Activated naive CD8-positive, alpha-beta T cell treated with anti-CD3 and anti-CD28 coated beads for 36 hours (primary cell): ENCODE data around the gene MARCHF7. TPM values are rescaled to one million over a fixed set of nuclear protein-coding genes. Genes with fewer than 3 reads are reported as not detected.
A peak's percentile ranks its signal among the peaks of the same experiment; 100 is the strongest.
"Not testable (repeated sequence)": the region's sequence is repeated elsewhere in the genome, so short reads cannot be mapped to it uniquely, and the experiment has no call there.

Source experiments
- DNase-seq: peaks from one replicate; pipeline ENCODE4 v3.0.0; 2021
- H3K27ac Mint-ChIP-seq: one replicate; pipeline ENCODE4 v1.8.0; 2022; ENCODE audit warnings: mild to moderate bottlenecking, moderate library complexity, mixed read lengths
- H3K27me3 Mint-ChIP-seq: one replicate; pipeline ENCODE4 v1.8.0; 2022; ENCODE audit warnings: mild to moderate bottlenecking, mixed read lengths
- H3K36me3 Mint-ChIP-seq: one replicate; pipeline ENCODE4 v1.8.0; 2021; ENCODE audit warnings: mild to moderate bottlenecking, mixed read lengths
- H3K4me1 Mint-ChIP-seq: one replicate; pipeline ENCODE4 v1.8.0; 2021; ENCODE audit warnings: mixed read lengths
- H3K4me3 Mint-ChIP-seq: one replicate; pipeline ENCODE4 v1.8.0; 2022; ENCODE audit warnings: mild to moderate bottlenecking, moderate library complexity, mixed read lengths
- H3K9me3 Mint-ChIP-seq: one replicate; pipeline ENCODE4 v1.8.0; 2022; ENCODE audit warnings: mixed read lengths
- total RNA-seq, 2 experiments: library from RNA; stranded (reverse); gene quantifications; one replicate each; pipeline ENCODE4 v1.2.3, GENCODE V29; 2021

MARCHF7 gene
- total RNA-seq, 2 experiments from 2014 or later, result 85.4 to 86.8 TPM

DNA sequence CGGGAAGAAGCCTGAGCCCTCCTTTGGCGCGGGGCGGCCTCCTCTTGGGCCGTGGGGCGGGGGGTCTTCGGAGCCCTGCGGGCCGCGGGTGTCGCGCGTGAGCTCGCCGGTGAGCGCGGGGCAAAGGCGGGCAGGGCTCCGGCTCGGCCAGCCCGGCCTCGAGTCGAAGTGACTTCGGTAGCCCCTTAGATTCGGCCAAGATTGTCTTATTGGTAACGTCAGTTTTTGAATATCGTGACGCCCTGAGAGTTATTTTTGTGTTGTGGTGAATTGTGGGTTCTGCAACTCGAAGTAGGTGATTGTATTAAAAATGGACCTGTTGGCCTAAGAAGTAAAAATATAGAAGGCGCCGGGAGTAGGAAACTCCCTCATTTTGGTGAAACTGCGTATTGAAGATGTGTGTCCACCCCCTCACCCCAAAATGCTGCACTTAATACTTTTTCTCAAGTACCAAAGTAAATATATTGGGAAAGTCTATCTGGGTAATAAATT, 669 bp downstream of the MARCHF7 start:
- Mint-ChIP-seq H3K27ac (peak overlapping the region; percentile 99), H3K27me3 (peaks cover 5% of the 10 kb centered on the region), H3K4me1 (peaks cover 37% of the 10 kb centered on the region), H3K4me3 (peak overlapping the region; percentile 99), H3K36me3 (peaks cover 50% of the 10 kb centered on the region), H3K9me3 (no peaks in the 10 kb centered on the region)
- no peak for DNase-seq

GRCh38 chr2:159713631-159714246, 1.4 kb downstream of the MARCHF7 start:
- H3K4me3 Mint-ChIP-seq, result peak overlapping the region; percentile 99
- no peaks in the 10 kb centered on the region for H3K9me3 Mint-ChIP-seq
- H3K4me1 Mint-ChIP-seq, result peaks cover 38% of the 10 kb centered on the region
- peaks cover 5% of the 10 kb centered on the region for H3K27me3 Mint-ChIP-seq
- H3K36me3 Mint-ChIP-seq, result peaks cover 55% of the 10 kb centered on the region
- peak overlapping the region; percentile 99 for H3K27ac Mint-ChIP-seq
- no peak for DNase-seq

GRCh38 chr2:159714247-159714930, 2.1 kb downstream of the MARCHF7 start:
- Mint-ChIP-seq H3K4me3 (peak overlapping the region; percentile 99), H3K9me3 (no peaks in the 10 kb centered on the region), H3K4me1 (peaks cover 41% of the 10 kb centered on the region), H3K27me3 (peaks cover 5% of the 10 kb centered on the region), H3K36me3 (peaks cover 56% of the 10 kb centered on the region), H3K27ac (peak overlapping the region; percentile 99)
- no peak for DNase-seq

- DNase-seq, result no peak
- H3K4me3 Mint-ChIP-seq, result peak overlapping the region; percentile 18
Measured at GRCh38 chr2:159715451-159715850, 3.1 kb downstream of the MARCHF7 start.

GRCh38 chr2:159716409-159716808, 4.1 kb downstream of the MARCHF7 start:
- not testable (repeated sequence) for DNase-seq, H3K9me3 Mint-ChIP-seq, H3K27ac Mint-ChIP-seq, H3K27me3 Mint-ChIP-seq
- H3K4me3 Mint-ChIP-seq, result peak overlapping the region; percentile 10
- peaks cover 52% of the 10 kb centered on the region for H3K4me1 Mint-ChIP-seq
- H3K36me3 Mint-ChIP-seq, result peaks cover 72% of the 10 kb centered on the region

More at GRCh38 chr2:159715451-159715850, 3.1 kb downstream of the MARCHF7 start:
- peaks cover 5% of the 10 kb centered on the region for H3K27me3 Mint-ChIP-seq
- no peak overlapping the region for H3K27ac Mint-ChIP-seq
- peaks cover 2% of the 10 kb centered on the region for H3K9me3 Mint-ChIP-seq
- peaks cover 66% of the 10 kb centered on the region for H3K36me3 Mint-ChIP-seq
- H3K4me1 Mint-ChIP-seq, result peaks cover 50% of the 10 kb centered on the region

- no peak for DNase-seq
- Mint-ChIP-seq H3K27me3 (peaks cover 5% of the 10 kb centered on the region), H3K9me3 (peaks cover 2% of the 10 kb centered on the region), H3K4me3 (no peak overlapping the region), H3K4me1 (peaks cover 51% of the 10 kb centered on the region), H3K36me3 (peaks cover 75% of the 10 kb centered on the region), H3K27ac (no peak overlapping the region)
Measured at GRCh38 chr2:159716857-159717256, 4.6 kb downstream of the MARCHF7 start.

GRCh38 chr2:159720676-159721075, 8.4 kb downstream of the MARCHF7 start:
- no peak for DNase-seq
- Mint-ChIP-seq H3K9me3 (peaks cover 11% of the 10 kb centered on the region), H3K27me3 (no peaks in the 10 kb centered on the region), H3K36me3 (peaks cover 82% of the 10 kb centered on the region), H3K27ac (no peak overlapping the region), H3K4me1 (peaks cover 72% of the 10 kb centered on the region), H3K4me3 (no peak overlapping the region)

DNA sequence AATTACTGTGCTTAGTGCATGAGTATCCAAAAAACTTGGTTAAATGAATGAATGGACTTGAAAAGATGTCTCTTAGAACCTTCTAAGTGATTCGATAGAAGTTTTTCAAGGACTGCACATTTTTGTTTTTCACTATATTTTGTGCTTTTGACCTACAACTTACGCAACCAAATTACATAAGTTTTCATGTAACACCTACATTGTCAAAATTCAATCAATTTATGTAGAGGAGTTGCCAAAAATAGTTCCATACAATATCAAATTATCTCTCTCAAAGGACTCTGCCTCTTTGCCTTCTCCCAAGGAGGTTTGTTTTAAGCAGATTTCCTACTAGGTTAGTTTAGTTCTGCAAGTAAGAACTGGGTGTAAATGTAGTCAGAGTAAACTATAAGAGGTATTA, 10.3 kb downstream of the MARCHF7 start:
- DNase-seq, result no peak
- H3K9me3 Mint-ChIP-seq, result peaks cover 12% of the 10 kb centered on the region
- H3K27me3 Mint-ChIP-seq, result no peaks in the 10 kb centered on the region
- no peak overlapping the region for H3K4me3 Mint-ChIP-seq
- H3K4me1 Mint-ChIP-seq, result peaks cover 67% of the 10 kb centered on the region
- peaks cover 79% of the 10 kb centered on the region for H3K36me3 Mint-ChIP-seq
- no peak overlapping the region for H3K27ac Mint-ChIP-seq

DNA sequence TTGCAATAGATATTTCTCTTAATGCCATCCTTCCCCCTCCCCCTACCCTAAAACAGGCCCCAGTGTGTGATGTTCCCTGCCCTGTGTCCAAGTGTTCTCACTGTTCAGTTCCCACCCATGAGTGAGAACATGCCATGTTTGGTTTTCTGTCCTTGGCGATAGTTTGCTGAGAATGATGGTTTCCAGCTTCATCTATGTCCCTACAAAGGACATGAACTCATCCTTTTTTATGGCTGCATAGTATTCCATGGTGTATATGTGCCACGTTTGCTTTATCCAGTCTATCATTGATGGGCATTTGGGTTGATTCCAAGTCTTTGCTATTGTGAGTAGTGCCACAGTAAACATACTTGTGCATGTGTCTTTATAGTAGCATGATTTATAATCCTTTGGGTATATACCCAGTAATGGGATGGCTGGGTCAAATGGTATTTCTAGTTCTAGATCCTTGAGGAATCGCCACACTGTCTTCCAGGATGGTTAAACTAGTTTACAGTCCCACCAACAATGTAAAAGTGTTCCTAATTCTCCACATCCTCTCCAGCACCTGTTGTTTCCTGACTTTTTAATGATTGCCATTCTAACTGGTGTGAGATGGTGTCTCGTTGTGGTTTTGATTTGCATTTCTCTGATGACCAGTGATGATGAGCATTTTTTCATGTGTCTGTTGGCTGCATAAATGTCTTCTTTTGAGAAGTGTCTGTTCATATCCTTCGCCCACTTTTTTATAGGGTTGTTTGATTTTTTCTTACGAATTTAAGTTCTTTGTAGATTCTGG, 12.7 kb downstream of the MARCHF7 start:
- Mint-ChIP-seq H3K4me1 (peaks cover 62% of the 10 kb centered on the region), H3K9me3 (peaks cover 10% of the 10 kb centered on the region), H3K27ac (peak overlapping the region; percentile 12), H3K36me3 (peaks cover 72% of the 10 kb centered on the region)
- not testable (repeated sequence) for DNase-seq, H3K4me3 Mint-ChIP-seq, H3K27me3 Mint-ChIP-seq

- no peak for DNase-seq
- H3K27me3 Mint-ChIP-seq, result no peaks in the 10 kb centered on the region
- H3K4me1 Mint-ChIP-seq, result peaks cover 60% of the 10 kb centered on the region
- peaks cover 10% of the 10 kb centered on the region for H3K9me3 Mint-ChIP-seq
- no peak overlapping the region for H3K4me3 Mint-ChIP-seq
- peaks cover 72% of the 10 kb centered on the region for H3K36me3 Mint-ChIP-seq
- no peak overlapping the region for H3K27ac Mint-ChIP-seq
Measured at GRCh38 chr2:159725713-159726112, 13.4 kb downstream of the MARCHF7 start.

- peaks cover 10% of the 10 kb centered on the region for H3K9me3 Mint-ChIP-seq
- H3K27ac Mint-ChIP-seq, result no peak overlapping the region
- DNase-seq, result no peak
- H3K36me3 Mint-ChIP-seq, result peaks cover 63% of the 10 kb centered on the region
- H3K4me3 Mint-ChIP-seq, result no peak overlapping the region
- no peaks in the 10 kb centered on the region for H3K27me3 Mint-ChIP-seq
- H3K4me1 Mint-ChIP-seq, result peaks cover 46% of the 10 kb centered on the region
Measured at GRCh38 chr2:159728629-159729028, 16.3 kb downstream of the MARCHF7 start.

GRCh38 chr2:159735648-159736047, 23.3 kb downstream of the MARCHF7 start:
- no peak overlapping the region for H3K4me3 Mint-ChIP-seq
- no peak for DNase-seq
- H3K9me3 Mint-ChIP-seq, result no peaks in the 10 kb centered on the region
- peaks cover 54% of the 10 kb centered on the region for H3K36me3 Mint-ChIP-seq
- no peaks in the 10 kb centered on the region for H3K27me3 Mint-ChIP-seq
- peak overlapping the region; percentile 42 for H3K27ac Mint-ChIP-seq
- peaks cover 27% of the 10 kb centered on the region for H3K4me1 Mint-ChIP-seq

DNA sequence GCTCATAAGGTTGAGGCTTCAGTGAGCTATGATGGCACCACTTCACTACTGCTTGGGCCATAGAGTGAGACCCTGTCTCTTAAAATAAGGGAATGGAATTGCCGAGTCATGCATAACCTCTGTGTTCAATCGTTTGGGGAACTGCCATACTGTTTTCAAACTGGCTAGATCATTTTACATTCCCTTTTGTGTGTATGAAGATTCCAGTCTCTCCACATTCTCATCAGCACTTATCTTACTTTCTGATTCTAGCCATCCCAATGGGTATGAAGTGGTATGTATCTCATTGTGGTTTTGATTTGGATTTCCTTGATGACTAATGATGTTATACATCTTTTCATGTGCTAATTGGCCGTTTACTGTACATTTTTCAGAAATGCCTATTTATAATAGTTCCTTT, 23.7 kb downstream of the MARCHF7 start:
- Mint-ChIP-seq H3K4me1 (peaks cover 25% of the 10 kb centered on the region), H3K4me3 (no peak overlapping the region), H3K9me3 (no peaks in the 10 kb centered on the region), H3K27me3 (no peaks in the 10 kb centered on the region), H3K27ac (peak overlapping the region; percentile 42), H3K36me3 (peaks cover 50% of the 10 kb centered on the region)
- no peak for DNase-seq

GRCh38 chr2:159737292-159737916, 25.1 kb downstream of the MARCHF7 start:
- peaks cover 27% of the 10 kb centered on the region for H3K4me1 Mint-ChIP-seq
- H3K27ac Mint-ChIP-seq, result peak overlapping the region; percentile 58
- no peaks in the 10 kb centered on the region for H3K9me3 Mint-ChIP-seq
- H3K27me3 Mint-ChIP-seq, result no peaks in the 10 kb centered on the region
- H3K36me3 Mint-ChIP-seq, result peaks cover 52% of the 10 kb centered on the region
- DNase-seq, result no peak
- H3K4me3 Mint-ChIP-seq, result no peak overlapping the region

GRCh38 chr2:159737917-159738296, 25.6 kb downstream of the MARCHF7 start:
- Mint-ChIP-seq H3K4me3 (no peak overlapping the region), H3K36me3 (peaks cover 55% of the 10 kb centered on the region), H3K27me3 (no peaks in the 10 kb centered on the region), H3K27ac (no peak overlapping the region), H3K4me1 (peaks cover 27% of the 10 kb centered on the region), H3K9me3 (no peaks in the 10 kb centered on the region)
- no peak for DNase-seq
